ENCODE data around the gene SCFD2.
A peak's percentile ranks its signal among the peaks of the same experiment; 100 is the strongest.

Gene SCFD2

DNA sequence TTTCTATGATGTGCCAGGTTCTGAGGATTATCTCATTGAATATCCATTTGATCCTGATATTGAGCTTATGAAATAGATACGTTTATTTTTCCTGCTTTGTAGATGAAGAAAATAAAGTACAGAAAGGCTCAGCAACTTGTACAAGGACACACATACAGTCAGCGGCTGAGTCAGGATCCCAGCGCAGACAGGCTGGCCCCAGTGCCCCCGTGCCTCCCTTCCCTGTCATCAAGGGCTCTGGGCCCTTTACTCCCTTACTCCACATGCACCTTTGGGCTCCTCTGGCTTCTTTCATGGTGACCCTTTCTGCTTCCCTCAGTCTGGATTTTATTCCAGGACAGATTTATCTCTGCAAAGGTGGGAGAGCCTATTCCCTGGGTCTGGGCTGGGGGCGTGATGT, 490.9 kb downstream of the SCFD2 start:
- no peak overlapping the region for H3K4me3 ChIP-seq (ENCODE audit: low read length)
- TF ChIP-seq, protein P1, sequence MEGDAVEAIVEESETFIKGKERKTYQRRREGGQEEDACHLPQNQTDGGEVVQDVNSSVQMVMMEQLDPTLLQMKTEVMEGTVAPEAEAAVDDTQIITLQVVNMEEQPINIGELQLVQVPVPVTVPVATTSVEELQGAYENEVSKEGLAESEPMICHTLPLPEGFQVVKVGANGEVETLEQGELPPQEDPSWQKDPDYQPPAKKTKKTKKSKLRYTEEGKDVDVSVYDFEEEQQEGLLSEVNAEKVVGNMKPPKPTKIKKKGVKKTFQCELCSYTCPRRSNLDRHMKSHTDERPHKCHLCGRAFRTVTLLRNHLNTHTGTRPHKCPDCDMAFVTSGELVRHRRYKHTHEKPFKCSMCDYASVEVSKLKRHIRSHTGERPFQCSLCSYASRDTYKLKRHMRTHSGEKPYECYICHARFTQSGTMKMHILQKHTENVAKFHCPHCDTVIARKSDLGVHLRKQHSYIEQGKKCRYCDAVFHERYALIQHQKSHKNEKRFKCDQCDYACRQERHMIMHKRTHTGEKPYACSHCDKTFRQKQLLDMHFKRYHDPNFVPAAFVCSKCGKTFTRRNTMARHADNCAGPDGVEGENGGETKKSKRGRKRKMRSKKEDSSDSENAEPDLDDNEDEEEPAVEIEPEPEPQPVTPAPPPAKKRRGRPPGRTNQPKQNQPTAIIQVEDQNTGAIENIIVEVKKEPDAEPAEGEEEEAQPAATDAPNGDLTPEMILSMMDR (conservative IDR thresholded peaks at IDR 0.05; ENCODE audit: low read length) = no peak
- DNase-seq (ENCODE audit: low read depth) = no peak

GRCh38 chr4:52873861-52874343, 492.0 kb downstream of the SCFD2 start:
- no peak for DNase-seq (ENCODE audit: low read depth)
- TF ChIP-seq, protein P1 (conservative IDR thresholded peaks at IDR 0.05; ENCODE audit: low read length) = no peak
- no peak overlapping the region for H3K4me3 ChIP-seq (ENCODE audit: low read length)

DNA sequence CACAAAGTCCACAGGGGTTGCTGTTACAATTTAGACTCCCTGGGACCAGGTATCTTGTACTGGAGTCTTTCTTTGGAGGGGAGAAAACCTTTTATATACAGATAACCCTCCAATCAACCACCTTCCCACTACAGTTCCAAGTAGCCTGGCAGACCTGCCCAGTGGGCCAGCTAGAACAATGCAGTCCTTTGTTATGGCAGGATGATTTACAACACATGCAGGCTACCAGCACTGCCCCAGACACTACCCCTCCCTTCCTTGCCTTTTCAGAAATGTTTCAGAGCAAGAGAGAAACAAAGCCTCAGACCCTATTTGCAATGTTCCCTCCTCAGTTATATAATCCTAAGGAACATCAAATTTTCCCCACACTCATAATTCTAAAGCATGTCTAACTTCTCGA, 492.7 kb downstream of the SCFD2 start:
- H3K4me3 ChIP-seq (ENCODE audit: low read length) = no peak overlapping the region
- no peak for DNase-seq (ENCODE audit: low read depth)
- TF ChIP-seq, protein P1 (conservative IDR thresholded peaks at IDR 0.05; ENCODE audit: low read length) = no peak

DNA sequence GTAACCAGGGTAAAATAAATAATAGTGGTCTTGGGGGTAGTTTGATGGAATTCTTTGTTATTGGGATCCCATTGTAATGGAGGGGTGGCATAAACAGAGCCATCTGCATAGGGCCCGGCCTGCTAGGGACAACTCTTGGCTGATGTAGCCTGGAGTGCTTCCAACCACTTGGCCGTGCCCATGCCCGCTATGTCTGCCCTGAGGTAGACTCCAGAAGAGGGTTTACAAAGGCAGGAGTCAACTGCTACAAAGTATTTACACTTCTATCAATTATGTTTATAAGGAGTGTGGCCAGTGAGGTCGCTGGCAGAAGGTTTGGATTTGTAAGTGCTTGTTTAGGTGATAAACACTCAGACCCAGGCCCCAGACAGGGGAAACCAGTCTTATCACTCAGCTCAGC, 495.6 kb downstream of the SCFD2 start:
- H3K4me3 ChIP-seq (ENCODE audit: low read length) = no peak overlapping the region
- DNase-seq (ENCODE audit: low read depth) = no peak
- TF ChIP-seq, protein P1 (conservative IDR thresholded peaks at IDR 0.05; ENCODE audit: low read length) = no peak

GRCh38 chr4:52869656-52870055, 496.2 kb downstream of the SCFD2 start:
- H3K4me3 ChIP-seq (ENCODE audit: low read length) = no peak overlapping the region
- TF ChIP-seq, protein P1 (conservative IDR thresholded peaks at IDR 0.05; ENCODE audit: low read length) = no peak
- DNase-seq (ENCODE audit: low read depth) = no peak

- H3K4me3 ChIP-seq (ENCODE audit: low read length) = no peak overlapping the region
- peak; percentile 84 for DNase-seq (ENCODE audit: low read depth)
- TF ChIP-seq, protein P1 (conservative IDR thresholded peaks at IDR 0.05; ENCODE audit: low read length) = no peak
Observed at GRCh38 chr4:52869196-52869595, 496.7 kb downstream of the SCFD2 start.

- no peak for DNase-seq (ENCODE audit: low read depth)
- TF ChIP-seq, protein P1 (conservative IDR thresholded peaks at IDR 0.05; ENCODE audit: low read length) = no peak
- no peak overlapping the region for H3K4me3 ChIP-seq (ENCODE audit: low read length)
Observed at GRCh38 chr4:52868133-52868532, 497.7 kb downstream of the SCFD2 start.

Data from AG10803 (cell line).